ENCODE measurements around the gene COL4A2. TPM values are rescaled to one million over a fixed set of nuclear protein-coding genes. Genes with fewer than 3 reads are reported as not detected.

The COL4A2 gene
- total RNA-seq, 2 experiments from 2014 or later = not detected

GRCh38 chr13:110290153-110290552, 16.9 kb upstream of the COL4A2 start:
- POLR2A ChIA-PET = no interaction called here
- no peaks in the 10 kb centered on the region for H3K9me3 Mint-ChIP-seq

DNA sequence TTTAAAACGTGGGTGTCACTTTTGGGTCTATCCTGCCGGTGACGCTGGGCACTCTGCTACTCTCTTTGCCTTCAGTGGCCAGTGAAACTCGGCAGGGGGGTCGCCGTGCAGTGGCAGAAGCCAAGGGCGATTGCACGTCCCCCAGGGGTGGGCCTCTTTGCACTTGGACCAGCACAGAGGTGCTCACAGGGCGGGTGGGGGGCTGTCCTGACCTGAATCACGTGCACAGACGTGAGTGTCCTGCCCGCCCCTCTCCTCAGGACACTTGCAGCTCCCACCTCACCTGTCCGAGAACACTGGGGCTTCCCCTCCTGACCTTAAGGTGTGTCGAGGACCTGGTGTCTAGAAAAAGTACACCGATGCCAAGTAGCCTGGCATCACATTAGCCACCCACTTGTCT, 16.3 kb upstream of the COL4A2 start:
- Mint-ChIP-seq H3K27me3 (peaks cover 7% of the 10 kb centered on the region), H3K27ac (no peak overlapping the region), H3K4me1 (no peaks in the 10 kb centered on the region), H3K9me3 (no peaks in the 10 kb centered on the region), H3K36me3 (ENCODE audit: low read depth) (no peaks in the 10 kb centered on the region), H3K4me3 (no peak overlapping the region)
- DNase-seq = no peak
- CTCF ChIA-PET = no interaction called here
- POLR2A ChIA-PET = no interaction called here

More at GRCh38 chr13:110290153-110290552, 16.9 kb upstream of the COL4A2 start:
- CTCF ChIA-PET = no interaction called here
- no peaks in the 10 kb centered on the region for H3K36me3 Mint-ChIP-seq (ENCODE audit: low read depth)
- no peak overlapping the region for H3K27ac Mint-ChIP-seq
- H3K4me1 Mint-ChIP-seq = no peaks in the 10 kb centered on the region
- H3K4me3 Mint-ChIP-seq = no peak overlapping the region
- peaks cover 3% of the 10 kb centered on the region for H3K27me3 Mint-ChIP-seq
- no peak for DNase-seq

- no peaks in the 10 kb centered on the region for H3K36me3 Mint-ChIP-seq (ENCODE audit: low read depth)
- H3K27me3 Mint-ChIP-seq = peaks cover 9% of the 10 kb centered on the region
- POLR2A ChIA-PET = no interaction called here
- H3K9me3 Mint-ChIP-seq = no peaks in the 10 kb centered on the region
- DNase-seq = no peak
- H3K4me3 Mint-ChIP-seq = no peak overlapping the region
- H3K4me1 Mint-ChIP-seq = no peaks in the 10 kb centered on the region
- CTCF ChIA-PET = no interaction called here
- no peak overlapping the region for H3K27ac Mint-ChIP-seq
Measured at GRCh38 chr13:110291286-110291685, 15.8 kb upstream of the COL4A2 start.

- ChIA-PET POLR2A (no interaction called here), CTCF (no interaction called here)
- Mint-ChIP-seq H3K9me3 (no peaks in the 10 kb centered on the region), H3K4me3 (no peak overlapping the region), H3K27ac (no peak overlapping the region), H3K36me3 (ENCODE audit: low read depth) (no peaks in the 10 kb centered on the region), H3K4me1 (no peaks in the 10 kb centered on the region), H3K27me3 (peaks cover 21% of the 10 kb centered on the region)
- DNase-seq = no peak
Measured at GRCh38 chr13:110293037-110293436, 14.0 kb upstream of the COL4A2 start.

- H3K9me3 Mint-ChIP-seq = no peaks in the 10 kb centered on the region
- H3K27me3 Mint-ChIP-seq = peaks cover 27% of the 10 kb centered on the region
- peaks cover under 1% of the 10 kb centered on the region for H3K4me1 Mint-ChIP-seq
- no peak overlapping the region for H3K27ac Mint-ChIP-seq
- DNase-seq = no peak
- no peaks in the 10 kb centered on the region for H3K36me3 Mint-ChIP-seq (ENCODE audit: low read depth)
- ChIA-PET POLR2A (no interaction called here), CTCF (no interaction called here)
- no peak overlapping the region for H3K4me3 Mint-ChIP-seq
Measured at GRCh38 chr13:110293649-110294048, 13.4 kb upstream of the COL4A2 start.

- H3K4me1 Mint-ChIP-seq = peaks cover 3% of the 10 kb centered on the region
- H3K27me3 Mint-ChIP-seq = peaks cover 30% of the 10 kb centered on the region
- H3K36me3 Mint-ChIP-seq (ENCODE audit: low read depth) = no peaks in the 10 kb centered on the region
- no peaks in the 10 kb centered on the region for H3K9me3 Mint-ChIP-seq
- H3K27ac Mint-ChIP-seq = no peak overlapping the region
- H3K4me3 Mint-ChIP-seq = no peak overlapping the region
- ChIA-PET POLR2A (no interaction called here), CTCF (no interaction called here)
- DNase-seq = no peak
Measured at GRCh38 chr13:110294146-110294545, 12.9 kb upstream of the COL4A2 start.

- Mint-ChIP-seq H3K4me3 (no peak overlapping the region), H3K4me1 (peaks cover 3% of the 10 kb centered on the region), H3K9me3 (no peaks in the 10 kb centered on the region), H3K27ac (no peak overlapping the region), H3K27me3 (peaks cover 33% of the 10 kb centered on the region), H3K36me3 (ENCODE audit: low read depth) (no peaks in the 10 kb centered on the region)
- ChIA-PET CTCF (no interaction called here), POLR2A (no interaction called here)
- no peak for DNase-seq
Measured at GRCh38 chr13:110294622-110295021, 12.5 kb upstream of the COL4A2 start.

- peaks cover 48% of the 10 kb centered on the region for H3K27me3 Mint-ChIP-seq
- H3K4me3 Mint-ChIP-seq = no peak overlapping the region
- no peak overlapping the region for H3K27ac Mint-ChIP-seq
- DNase-seq = no peak
- H3K4me1 Mint-ChIP-seq = peaks cover 3% of the 10 kb centered on the region
- H3K36me3 Mint-ChIP-seq (ENCODE audit: low read depth) = no peaks in the 10 kb centered on the region
- H3K9me3 Mint-ChIP-seq = no peaks in the 10 kb centered on the region
- CTCF ChIA-PET = no interaction called here
- POLR2A ChIA-PET = no interaction called here
Measured at GRCh38 chr13:110297011-110297410, 10.1 kb upstream of the COL4A2 start.

DNA sequence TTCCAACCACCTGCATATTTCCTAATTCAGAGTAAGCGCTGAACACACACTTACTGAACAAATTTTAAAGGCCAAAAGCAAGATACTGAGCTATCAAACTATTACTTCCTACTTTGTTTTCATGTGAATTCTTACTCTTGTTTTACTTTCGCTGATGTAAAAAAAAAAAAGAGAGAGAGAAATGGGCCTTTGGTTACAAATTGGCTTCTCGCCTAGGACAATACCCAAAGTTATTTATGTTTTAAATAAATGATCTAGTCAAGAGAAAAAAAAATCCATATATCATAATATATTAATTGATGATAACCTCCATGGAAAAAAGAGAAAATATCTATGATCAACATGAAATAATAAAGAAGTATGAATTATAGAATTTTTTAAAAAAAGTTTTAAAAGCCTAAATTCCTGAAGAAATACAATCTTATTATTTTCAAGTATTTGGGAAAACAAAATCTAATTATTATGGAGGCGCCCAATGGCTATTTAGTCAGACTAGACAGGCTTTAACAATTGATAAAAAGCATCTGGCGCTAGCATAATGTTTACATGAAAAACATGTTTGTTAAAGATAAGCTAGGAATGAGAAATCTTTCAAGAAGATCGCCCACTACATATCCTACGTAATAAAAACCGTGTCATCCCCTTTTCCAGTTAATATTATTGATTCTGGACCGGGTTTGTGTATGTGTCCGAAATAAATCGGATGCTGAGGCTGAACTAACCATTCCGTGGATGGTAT, 9.1 kb upstream of the COL4A2 start:
- Mint-ChIP-seq H3K4me1 (peaks cover 3% of the 10 kb centered on the region), H3K4me3 (no peak overlapping the region), H3K36me3 (ENCODE audit: low read depth) (no peaks in the 10 kb centered on the region), H3K9me3 (no peaks in the 10 kb centered on the region), H3K27ac (no peak overlapping the region), H3K27me3 (peaks cover 53% of the 10 kb centered on the region)
- no peak for DNase-seq
- CTCF ChIA-PET = no interaction called here
- POLR2A ChIA-PET = no interaction called here

GRCh38 chr13:110298505-110299282, 8.4 kb upstream of the COL4A2 start:
- Mint-ChIP-seq H3K36me3 (ENCODE audit: low read depth) (no peaks in the 10 kb centered on the region), H3K27ac (no peak overlapping the region), H3K4me3 (no peak overlapping the region), H3K4me1 (peaks cover 3% of the 10 kb centered on the region), H3K27me3 (peaks cover 61% of the 10 kb centered on the region), H3K9me3 (no peaks in the 10 kb centered on the region)
- peak; percentile 21 for DNase-seq
- CTCF ChIA-PET = no interaction called here
- POLR2A ChIA-PET = no interaction called here

GRCh38 chr13:110299283-110299840, 7.7 kb upstream of the COL4A2 start:
- Mint-ChIP-seq H3K27ac (no peak overlapping the region), H3K4me1 (peaks cover 3% of the 10 kb centered on the region), H3K4me3 (no peak overlapping the region), H3K27me3 (peaks cover 64% of the 10 kb centered on the region), H3K36me3 (ENCODE audit: low read depth) (no peaks in the 10 kb centered on the region), H3K9me3 (no peaks in the 10 kb centered on the region)
- DNase-seq = no peak
- ChIA-PET POLR2A (no interaction called here), CTCF (no interaction called here)

DNA sequence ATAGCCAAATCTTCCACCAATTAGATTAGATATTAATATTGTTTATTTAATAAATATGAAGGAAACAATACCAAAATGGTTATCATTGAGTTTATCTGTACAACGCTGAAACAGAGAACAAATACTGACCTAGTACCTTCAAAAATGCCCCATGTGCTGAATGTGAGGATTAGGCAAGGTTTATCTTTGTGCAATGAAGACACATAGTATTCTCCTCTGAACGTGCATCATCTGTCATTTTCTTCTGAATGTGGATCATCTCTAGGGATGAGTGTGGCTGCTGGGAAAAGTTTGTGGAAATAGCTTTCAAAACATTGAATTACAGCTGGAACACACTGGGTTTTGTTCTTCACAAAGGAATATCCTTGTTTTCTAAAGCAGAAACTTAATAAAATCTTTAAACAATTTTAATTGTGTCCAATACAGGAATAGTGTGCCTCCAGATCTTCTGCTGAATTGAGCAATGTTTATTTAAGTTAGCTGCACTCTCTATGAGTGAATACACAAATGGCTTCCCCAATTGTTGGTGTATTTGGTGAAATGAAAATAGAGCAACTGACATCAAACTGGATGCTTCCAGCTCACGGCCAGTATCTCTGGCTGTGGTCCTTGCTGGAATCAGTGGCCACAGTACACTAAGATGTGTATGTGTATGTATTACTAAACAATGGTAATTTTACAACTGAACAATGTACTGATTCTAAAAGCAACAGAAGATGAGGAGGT, 6.8 kb upstream of the COL4A2 start:
- no peak for DNase-seq
- Mint-ChIP-seq H3K4me1 (peaks cover 3% of the 10 kb centered on the region), H3K9me3 (no peaks in the 10 kb centered on the region), H3K36me3 (ENCODE audit: low read depth) (no peaks in the 10 kb centered on the region), H3K27ac (no peak overlapping the region), H3K4me3 (no peak overlapping the region), H3K27me3 (peaks cover 73% of the 10 kb centered on the region)
- ChIA-PET POLR2A (no interaction called here), CTCF (interaction anchor here (1.1 kb wide), 1 partner anchor 80 kb away, joined by 3 read pairs; no protein-coding TSS in a partner anchor)

- POLR2A ChIA-PET = no interaction called here
Measured at GRCh38 chr13:110301083-110301482, 6.0 kb upstream of the COL4A2 start.

More at GRCh38 chr13:110301083-110301482, 6.0 kb upstream of the COL4A2 start:
- peaks cover 5% of the 10 kb centered on the region for H3K4me1 Mint-ChIP-seq
- H3K27me3 Mint-ChIP-seq = peaks cover 76% of the 10 kb centered on the region
- no peak overlapping the region for H3K27ac Mint-ChIP-seq
- no peak for DNase-seq
- CTCF ChIA-PET = interaction anchor here (1.1 kb wide), 1 partner anchor 80 kb away, joined by 3 read pairs; no protein-coding TSS in a partner anchor
- H3K4me3 Mint-ChIP-seq = no peak overlapping the region
- H3K36me3 Mint-ChIP-seq (ENCODE audit: low read depth) = peaks cover 3% of the 10 kb centered on the region
- no peaks in the 10 kb centered on the region for H3K9me3 Mint-ChIP-seq
